ENCODE data around the gene IL6ST.
"Not testable (repeated sequence)": the region's sequence is repeated elsewhere in the genome, so short reads cannot be mapped to it uniquely, and the experiment has no call there.

IL6ST gene

GRCh38 chr5:55959208-55959607 lies 35.6 kb downstream of the IL6ST start:
- no peak for DNase-seq

DNA sequence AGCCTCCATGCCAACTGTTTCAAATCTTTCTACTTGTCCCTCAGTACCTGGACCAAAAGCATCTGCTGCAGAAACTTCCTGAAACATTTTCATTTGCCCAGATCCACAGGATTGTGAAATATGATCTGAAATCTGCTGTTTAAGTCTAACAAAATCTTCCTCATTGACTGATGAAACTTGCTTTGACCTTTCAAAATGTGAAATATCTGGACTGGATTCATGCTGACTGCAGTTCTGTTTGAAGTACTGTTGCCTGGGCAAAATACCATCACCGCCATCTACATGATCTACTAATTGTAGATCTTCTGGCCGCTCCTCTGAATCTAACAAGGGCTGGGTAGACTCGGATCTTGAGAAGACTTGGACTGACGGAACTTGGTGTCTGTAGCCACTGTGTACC lies 53.6 kb downstream of the IL6ST start:
- not testable (repeated sequence) for DNase-seq

DNA sequence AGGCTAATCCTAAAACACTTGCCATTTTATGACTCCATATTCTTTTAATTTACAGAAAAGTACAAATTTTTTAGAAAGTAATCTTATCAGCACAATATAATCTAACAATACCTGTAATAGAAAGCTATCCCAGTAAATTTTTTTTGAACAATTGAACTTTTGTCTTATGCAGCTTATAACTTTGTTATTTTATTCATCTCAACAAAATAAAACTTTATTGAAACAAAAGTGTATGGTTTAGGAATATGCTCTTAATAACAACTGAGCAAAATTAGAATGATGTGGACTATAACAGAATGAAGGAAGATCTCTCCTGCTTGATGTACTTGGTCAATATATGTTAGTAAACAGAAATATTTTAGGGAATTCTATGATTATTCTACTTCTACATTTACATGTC lies 57.2 kb downstream of the IL6ST start:
- not testable (repeated sequence) for DNase-seq

GRCh38 chr5:55936100-55936693 lies 58.6 kb downstream of the IL6ST start:
- peak; percentile 2 for DNase-seq

DNA sequence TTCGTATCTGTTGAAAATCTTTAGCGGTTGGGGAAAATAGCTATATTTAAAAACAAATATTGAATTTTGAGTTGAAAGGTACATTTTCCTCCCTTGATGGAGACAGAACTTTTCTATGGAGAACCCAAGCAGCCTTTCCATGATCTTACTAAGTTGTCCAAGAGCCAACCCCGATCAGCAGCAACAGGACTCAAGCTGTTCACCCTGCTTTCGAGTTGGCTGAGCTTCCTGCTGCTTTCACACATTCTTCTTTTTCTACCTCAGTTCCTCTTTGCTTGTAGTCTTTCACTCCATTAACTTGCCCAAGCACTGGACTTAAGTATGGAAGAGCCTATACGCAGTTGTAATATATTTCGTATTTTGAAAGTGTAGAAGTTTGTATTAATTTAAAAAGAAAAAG lies 59.4 kb downstream of the IL6ST start:
- no peak for DNase-seq

- DNase-seq, result no peak
Observed at GRCh38 chr5:55934720-55935119, 60.0 kb downstream of the IL6ST start.

DNA sequence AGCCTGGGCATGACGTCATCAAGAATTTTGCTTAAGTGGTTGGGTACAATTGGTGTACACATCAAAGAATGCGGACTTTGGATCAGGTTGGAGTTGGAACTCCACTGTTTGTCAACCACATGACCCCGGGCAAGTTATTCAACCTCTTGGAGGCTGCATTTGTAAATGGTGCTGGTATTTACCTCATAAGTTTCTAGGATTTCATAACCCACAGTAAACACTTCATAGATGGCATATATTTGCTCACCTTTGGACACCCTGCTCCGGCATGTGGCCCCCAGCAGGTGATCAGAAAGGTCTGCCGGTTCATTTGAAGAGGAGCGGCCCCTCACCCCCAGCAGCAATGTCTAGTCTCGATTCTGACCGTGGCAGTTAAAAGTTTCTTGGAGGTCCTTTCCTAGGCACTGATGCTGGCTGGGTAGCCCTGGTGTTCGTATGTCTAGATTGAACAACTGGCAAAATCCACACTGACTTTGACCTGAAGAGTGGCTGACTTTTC lies 60.6 kb downstream of the IL6ST start:
- DNase-seq, result no peak

DNA sequence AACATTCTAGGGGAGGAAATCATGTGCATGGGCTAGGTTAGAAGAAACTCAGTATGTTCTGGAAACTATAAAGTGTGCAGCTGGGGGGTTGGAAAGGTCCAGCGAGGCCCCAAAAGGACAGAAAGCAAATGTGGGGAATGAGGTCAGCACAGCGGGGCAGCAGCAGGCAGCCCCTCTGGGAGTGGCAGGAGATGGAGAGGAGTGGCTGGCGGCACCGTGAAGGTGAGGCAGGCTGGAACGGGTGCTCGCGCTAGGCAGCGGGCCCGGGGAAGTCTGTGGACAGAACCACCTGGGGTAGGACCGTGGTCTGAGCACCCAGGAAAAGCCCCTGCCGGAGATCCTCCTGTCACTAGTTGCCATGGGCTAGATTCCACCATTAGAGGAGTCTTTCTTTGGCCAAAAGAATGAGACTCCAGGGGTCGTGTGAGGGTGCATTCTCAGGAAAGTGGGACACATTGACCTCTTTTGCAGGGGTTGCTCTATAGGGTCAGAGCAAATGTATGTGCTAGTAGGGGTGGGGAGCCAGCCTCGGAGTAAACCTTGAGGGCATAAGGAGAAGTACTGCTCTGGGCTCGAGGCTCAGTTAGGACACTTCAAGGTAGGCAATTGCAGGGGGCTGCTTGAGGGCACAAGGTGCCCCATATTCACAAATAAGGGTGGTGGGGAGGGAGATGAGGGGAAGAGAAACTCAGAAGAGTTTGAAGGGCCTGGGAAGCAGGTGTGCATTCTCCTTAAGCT lies 61.2 kb downstream of the IL6ST start:
- no peak for DNase-seq

GRCh38 chr5:55932700-55933099 lies 62.1 kb downstream of the IL6ST start:
- DNase-seq, result no peak

DNA sequence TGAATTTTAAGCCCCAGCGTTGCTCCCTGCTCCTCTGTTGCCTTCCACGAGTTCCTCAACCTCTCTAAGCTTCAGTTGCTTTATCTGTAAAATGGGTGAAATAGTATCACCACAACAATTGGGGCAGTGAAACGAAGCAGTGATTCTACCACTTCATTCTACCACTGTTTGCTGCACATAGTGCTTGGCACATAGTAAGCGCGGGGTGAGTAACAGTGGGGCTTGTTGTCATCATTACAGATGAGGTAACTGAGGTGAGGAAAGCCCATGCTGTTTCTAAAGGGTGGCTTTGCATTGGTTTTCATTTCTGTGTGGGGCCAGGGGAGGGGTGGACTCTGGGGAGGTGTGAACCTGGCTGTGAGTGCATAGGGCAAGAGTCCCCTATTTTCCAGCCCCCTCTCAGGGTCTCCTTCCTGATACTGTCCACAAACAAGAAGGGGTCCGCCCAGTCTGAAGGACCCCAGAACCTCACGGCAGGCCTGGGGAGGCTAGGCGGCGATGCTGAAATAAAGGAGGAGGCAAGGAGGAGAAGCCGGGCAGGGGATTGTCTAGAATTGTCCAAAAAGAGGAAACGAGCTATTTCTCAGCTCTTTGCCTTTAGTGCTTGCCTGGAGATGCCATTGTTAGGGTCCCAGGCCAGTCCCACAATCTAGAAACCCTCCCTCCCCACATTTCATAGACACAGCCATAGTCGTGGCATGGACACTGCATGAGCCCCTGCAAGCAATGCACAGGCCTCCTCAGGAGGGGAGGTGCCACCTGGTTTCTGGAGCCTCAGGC lies 65.6 kb downstream of the IL6ST start:
- no peak for DNase-seq

- DNase-seq, result no peak
Observed at GRCh38 chr5:55927861-55928655, 66.7 kb downstream of the IL6ST start.

DNA sequence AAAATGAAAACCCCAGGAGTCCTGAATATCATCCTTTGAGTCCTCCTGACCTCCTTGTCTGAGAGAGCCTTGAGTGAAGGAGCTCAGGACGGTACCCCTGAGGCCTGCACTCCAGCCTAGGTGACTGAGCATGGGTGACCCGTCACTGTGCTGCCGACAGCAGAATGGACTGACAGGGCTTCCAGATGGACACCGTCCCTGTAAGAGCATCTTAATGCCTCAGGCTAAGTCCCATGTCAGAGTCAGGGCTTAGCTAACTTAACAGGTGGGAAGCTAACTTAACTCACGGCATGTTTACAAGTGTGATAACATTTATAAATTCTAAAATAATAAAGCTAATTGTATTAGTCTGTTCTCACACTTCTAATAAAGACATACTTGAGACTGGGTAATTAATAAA lies 68.3 kb downstream of the IL6ST start:
- no peak for DNase-seq

GRCh38 chr5:55925712-55926111 lies 69.1 kb downstream of the IL6ST start:
- no peak for DNase-seq

- DNase-seq, result no peak
Observed at GRCh38 chr5:55925181-55925580, 69.6 kb downstream of the IL6ST start.

DNA sequence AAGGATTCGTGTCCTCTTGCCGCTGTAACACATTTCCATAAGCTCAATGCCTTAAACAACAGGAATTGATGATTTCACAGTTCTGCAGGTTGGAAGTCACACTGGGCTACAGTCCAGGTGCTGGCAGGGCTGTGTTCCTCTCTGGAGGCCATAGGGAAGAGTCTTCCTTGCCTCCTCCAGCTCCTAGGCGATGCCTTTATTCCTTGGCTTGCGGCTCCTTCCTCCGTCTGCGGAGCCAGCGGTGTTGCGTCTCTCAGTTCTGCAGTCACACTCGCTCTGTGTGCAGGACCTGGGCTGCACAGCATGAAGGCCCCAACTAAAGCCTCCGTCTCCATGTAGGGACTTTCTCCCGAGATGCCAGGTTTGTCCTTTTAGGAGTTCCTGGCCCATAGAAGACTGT lies 70.0 kb downstream of the IL6ST start:
- no peak for DNase-seq

- no peak for DNase-seq
Observed at GRCh38 chr5:55923865-55924500, 70.8 kb downstream of the IL6ST start.

DNA sequence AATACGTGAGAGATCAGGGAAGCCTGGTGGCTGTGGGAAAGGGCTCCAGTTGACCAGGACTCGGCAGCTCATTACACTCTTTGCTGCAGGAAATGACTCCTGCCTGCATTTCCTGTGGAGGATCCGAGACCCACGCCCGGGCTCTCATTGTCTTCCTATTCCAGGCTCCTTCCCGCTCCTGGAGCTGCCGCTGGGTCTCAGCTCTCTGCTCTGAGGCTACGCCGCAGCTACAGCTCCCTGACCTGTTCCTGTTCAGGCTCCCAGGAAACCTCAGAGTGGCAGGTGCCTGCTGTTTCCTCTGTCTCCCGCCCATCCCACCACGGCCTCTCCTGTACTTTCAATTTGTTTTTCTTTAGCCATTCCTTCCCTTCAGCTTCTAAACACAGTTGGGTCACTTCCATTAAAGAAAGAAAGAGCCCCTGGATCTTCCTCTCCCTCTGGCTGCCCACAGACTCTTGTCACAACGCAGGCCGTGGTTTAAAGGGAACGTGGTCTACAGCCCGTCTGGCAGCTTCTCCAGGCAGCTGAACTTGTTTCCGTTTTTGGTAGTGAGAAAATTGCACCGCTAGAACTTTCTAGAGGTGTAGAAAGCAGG lies 71.5 kb downstream of the IL6ST start:
- DNase-seq, result no peak

GRCh38 chr5:55921617-55922016 lies 73.1 kb downstream of the IL6ST start:
- no peak for DNase-seq

- no peak for DNase-seq
Observed at GRCh38 chr5:55920784-55921183, 74.0 kb downstream of the IL6ST start.

DNA sequence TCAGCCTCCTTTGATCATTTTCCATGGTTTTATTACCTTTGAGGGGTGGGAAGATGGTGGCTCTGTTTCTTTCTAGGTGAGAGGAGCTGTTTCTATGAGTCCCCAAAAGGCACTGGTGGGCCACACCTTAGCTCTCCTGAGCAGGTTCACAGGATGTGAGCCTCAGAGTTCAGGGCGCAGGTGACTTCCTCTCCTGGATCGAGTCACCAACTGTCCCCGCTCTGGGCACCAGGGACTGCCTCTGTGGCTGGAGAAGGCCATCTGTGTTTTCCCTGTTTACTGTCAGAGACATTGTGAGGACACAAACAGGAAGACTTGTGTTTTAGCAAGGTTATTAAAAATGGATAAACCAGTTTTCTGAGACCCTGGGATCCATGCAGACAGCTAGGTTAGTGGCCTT lies 75.1 kb downstream of the IL6ST start:
- DNase-seq, result no peak

- no peak for DNase-seq
Observed at GRCh38 chr5:55918087-55919035, 76.4 kb downstream of the IL6ST start.

All from GF-D8 (cell line).